IPS-18c (cell line): Measurements from ENCODE around the gene AIMP1.

Source experiments
- H3K4me3 ChIP-seq: 2 replicates; pipeline ENCODE4 v1.7.0; 2013; ENCODE audit warnings: low read depth, mild to moderate bottlenecking, low read length, moderate library complexity; ENCODE audit not compliant: insufficient read depth
- H3K9me3 ChIP-seq: one replicate; pipeline ENCODE4 v1.6.1; 2013; ENCODE audit warnings: mild to moderate bottlenecking, low read length, moderate library complexity; ENCODE audit not compliant: control insufficient read depth, insufficient read depth

AIMP1 gene

GRCh38 chr4:106334741-106335470 is 18.6 kb downstream of the AIMP1 start:
- no peak overlapping the region for H3K4me3 ChIP-seq
- peaks cover 3% of the 10 kb centered on the region for H3K9me3 ChIP-seq

DNA sequence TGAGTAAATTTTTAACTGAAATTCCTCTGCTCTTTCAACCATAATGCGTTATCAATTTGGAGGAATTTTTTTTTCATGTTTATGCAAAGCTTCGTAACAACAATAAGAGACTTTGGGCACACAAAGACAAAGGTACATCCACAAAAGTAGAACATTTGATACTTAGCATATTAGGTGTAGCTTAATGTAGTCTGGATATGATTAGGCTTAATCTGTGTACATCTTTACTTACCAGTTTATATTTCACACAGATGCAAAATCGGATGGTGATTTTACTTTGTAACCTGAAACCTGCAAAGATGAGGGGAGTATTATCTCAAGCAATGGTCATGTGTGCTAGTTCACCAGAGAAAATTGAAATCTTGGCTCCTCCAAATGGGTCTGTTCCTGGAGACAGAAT is 20.3 kb downstream of the AIMP1 start:
- Histone ChIP-seq H3K4me3 (no peak overlapping the region), H3K9me3 (peaks cover 3% of the 10 kb centered on the region)

DNA sequence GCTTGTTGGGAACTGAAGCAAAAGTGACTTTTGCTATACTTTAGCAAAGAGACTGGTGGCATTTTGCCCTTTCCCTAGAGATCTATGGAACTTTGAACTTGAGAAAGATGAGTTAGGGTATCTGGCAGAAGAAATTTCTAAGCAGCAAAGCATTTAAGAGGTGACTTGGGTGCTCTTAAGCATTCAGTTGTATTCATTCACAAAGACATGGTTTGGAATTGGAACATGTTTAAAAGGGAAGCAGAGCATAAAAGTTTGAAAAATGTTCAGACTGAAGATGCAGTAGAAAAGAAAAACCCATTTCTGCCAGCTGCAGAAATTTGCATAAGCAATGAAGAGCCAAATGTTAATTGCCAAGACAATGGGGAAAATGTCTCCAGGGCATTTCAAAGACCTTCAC is 21.6 kb downstream of the AIMP1 start:
- H3K4me3 ChIP-seq, result no peak overlapping the region

DNA sequence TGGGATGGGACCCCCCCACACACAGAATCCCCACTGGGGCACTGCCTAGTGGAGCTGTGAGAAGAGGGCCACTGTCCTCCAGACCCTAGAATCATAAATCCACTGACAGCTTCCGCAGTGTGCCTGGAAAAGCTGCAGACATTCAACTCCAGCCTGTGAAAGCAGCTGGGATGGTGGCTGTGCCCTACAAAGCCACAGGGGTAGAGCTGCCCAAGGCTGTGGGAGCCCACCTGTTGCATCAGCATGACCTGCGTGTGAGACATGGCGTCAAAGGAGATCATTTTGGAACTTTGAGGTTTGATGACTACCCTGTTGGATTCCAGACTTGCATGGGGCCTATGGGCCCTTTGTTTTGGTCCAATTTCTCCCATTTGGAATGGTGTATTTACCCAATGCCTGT is 22.3 kb downstream of the AIMP1 start:
- H3K9me3 ChIP-seq, result peaks cover 3% of the 10 kb centered on the region

More for the DNA sequence above, 21.6 kb downstream of the AIMP1 start:
- peaks cover 3% of the 10 kb centered on the region for H3K9me3 ChIP-seq

DNA sequence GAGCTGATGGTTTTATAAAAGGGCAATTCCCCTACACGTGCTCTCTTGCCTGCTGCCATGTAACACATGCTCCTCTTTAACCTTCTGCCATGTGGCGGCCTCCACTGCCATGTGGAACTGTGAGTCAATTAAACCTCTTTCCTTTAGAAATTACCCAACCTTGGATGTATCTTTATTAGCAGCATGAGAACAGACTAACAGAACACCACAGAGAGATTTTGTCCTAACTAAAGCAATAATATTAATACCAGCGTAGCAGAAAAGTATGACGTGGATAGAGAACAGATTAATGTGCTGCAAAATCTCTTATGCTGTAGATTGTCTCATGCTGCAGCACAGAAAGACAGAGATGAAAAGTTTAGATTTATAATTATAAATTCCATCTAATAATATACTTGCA is 23.1 kb downstream of the AIMP1 start:
- H3K9me3 ChIP-seq, result peaks cover 3% of the 10 kb centered on the region
- no peak overlapping the region for H3K4me3 ChIP-seq

More for the DNA sequence above, 22.3 kb downstream of the AIMP1 start:
- H3K4me3 ChIP-seq, result no peak overlapping the region

DNA sequence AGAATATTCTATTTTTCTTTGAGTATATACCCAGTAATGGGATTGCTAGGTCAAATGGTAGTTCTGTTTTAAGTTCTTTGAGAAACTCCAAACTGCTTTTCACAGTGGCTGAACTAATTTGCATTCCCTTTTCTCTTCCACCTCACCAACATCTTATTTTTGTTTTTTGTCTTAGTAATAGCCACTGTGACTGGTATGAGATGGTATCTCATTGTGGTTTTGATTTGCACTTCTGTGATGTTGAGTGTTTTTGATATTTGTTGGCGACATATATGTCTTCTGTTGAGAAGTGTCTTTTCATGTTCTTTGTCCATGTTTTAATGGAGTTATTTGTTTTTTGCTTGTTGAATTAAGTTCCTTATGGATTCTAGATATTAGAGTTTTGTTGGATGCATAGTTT is 24.4 kb downstream of the AIMP1 start:
- no peak overlapping the region for H3K4me3 ChIP-seq

DNA sequence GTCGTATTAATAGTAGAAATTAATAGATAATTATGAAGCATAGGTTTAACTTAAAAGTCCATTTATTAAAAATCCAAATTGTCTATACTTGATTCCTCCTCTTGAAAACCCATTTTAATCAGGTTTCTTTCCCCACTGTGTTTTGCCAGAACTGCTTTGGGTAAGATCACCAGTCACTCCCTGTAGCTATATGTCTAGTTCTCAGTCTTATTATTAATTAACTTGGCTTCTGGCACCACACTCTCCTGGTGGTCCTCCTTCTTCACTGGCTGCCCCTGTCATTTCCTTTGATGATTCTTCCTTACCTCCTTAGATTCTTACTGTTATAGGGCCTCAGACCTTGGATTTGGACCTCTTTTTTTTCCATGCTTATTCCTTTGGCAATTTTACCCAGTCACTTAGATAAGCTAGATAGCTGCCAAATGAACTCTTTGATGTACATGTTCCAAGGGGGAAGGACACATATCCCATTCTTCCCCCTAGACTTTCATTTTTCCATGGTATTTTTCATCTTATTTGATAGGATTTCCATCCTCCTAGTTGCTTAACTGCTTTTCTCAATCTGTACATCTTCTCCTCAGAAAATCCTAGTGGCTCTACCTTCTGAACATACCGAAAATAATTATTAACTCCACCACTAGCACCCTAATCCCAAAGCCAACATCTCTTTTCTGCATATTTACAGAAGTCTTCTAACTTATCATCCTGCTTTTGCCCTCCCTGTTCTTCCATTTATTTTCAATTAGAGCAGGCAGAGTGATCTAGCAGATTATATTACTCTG is 27.7 kb downstream of the AIMP1 start:
- no peaks in the 10 kb centered on the region for H3K9me3 ChIP-seq
- H3K4me3 ChIP-seq, result no peak overlapping the region

More for the DNA sequence above, 24.4 kb downstream of the AIMP1 start:
- peaks cover 3% of the 10 kb centered on the region for H3K9me3 ChIP-seq

- Histone ChIP-seq H3K4me3 (no peak overlapping the region), H3K9me3 (no peaks in the 10 kb centered on the region)
These were observed 28.3 kb downstream of the AIMP1 start for GRCh38 chr4:106344647-106344970.

- no peaks in the 10 kb centered on the region for H3K9me3 ChIP-seq
These were observed 30.8 kb downstream of the AIMP1 start for GRCh38 chr4:106347167-106347566.

GRCh38 chr4:106351016-106351415 is 34.7 kb downstream of the AIMP1 start:
- H3K4me3 ChIP-seq, result no peak overlapping the region
- H3K9me3 ChIP-seq, result no peaks in the 10 kb centered on the region

More at GRCh38 chr4:106347167-106347566, 30.8 kb downstream of the AIMP1 start:
- H3K4me3 ChIP-seq, result no peak overlapping the region

GRCh38 chr4:106353786-106354185 is 37.4 kb downstream of the AIMP1 start:
- Histone ChIP-seq H3K4me3 (no peak overlapping the region), H3K9me3 (no peaks in the 10 kb centered on the region)

GRCh38 chr4:106355193-106355592 is 38.8 kb downstream of the AIMP1 start:
- no peak overlapping the region for H3K4me3 ChIP-seq
- H3K9me3 ChIP-seq, result no peaks in the 10 kb centered on the region

DNA sequence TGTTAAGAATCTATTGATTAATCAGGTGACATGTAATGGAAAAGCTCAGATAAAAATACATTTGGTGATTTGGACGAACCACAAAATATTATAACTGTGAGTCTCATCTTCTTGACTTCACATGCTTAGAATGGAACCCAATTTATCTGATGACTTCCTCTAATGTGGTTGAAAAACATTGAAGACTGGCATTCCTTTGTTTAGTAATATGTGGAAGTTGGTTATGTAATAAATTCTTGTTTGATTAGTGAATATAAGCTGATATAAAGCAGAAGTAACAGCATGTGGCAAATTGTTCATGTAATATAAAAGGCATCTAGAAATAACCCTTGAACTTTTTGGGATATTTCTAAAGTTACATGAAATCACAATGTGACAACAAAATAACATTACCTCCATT is 42.5 kb downstream of the AIMP1 start:
- Histone ChIP-seq H3K4me3 (no peak overlapping the region), H3K9me3 (no peaks in the 10 kb centered on the region)

- Histone ChIP-seq H3K9me3 (no peaks in the 10 kb centered on the region), H3K4me3 (no peak overlapping the region)
These were observed 45.9 kb downstream of the AIMP1 start for GRCh38 chr4:106362086-106362825.

GRCh38 chr4:106364282-106364681 is 47.9 kb downstream of the AIMP1 start:
- Histone ChIP-seq H3K9me3 (no peaks in the 10 kb centered on the region), H3K4me3 (no peak overlapping the region)

DNA sequence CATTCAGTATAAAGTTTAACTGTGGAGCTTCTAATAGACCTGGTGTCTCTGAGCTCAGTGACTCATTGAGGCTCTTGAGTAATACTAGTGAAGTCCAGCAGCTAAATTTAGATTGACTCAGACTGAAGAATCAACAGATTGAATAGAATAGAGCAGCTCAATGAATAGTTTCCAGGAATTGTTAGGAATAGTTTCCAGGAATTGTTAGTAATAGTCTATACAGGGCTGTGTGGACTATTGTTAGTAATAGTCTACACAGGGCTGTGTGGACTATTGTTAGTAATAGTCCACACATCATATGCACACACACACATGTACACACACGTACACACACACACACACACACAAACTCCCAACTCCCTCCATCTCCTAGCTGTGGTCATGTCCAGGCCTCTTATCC is 49.3 kb downstream of the AIMP1 start:
- Histone ChIP-seq H3K9me3 (no peaks in the 10 kb centered on the region), H3K4me3 (no peak overlapping the region)

DNA sequence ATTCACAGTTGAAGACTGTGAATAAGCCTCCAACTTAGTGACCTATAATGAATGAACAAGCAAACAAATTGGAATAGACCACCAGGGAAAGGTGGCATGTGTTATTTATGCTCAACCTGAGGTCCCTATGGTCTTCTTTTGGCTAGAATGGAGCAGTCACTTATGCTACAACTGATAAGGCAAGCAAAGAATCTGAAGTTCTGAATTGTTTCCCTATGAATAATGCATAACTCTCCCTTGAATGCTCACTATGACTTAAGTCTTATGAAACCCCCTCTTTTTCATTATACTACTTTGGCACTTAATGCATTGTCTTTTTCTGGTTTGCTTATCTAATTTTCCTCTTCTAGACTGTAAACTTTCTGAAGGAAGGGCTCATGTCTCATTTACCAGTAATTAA is 49.7 kb downstream of the AIMP1 start:
- H3K9me3 ChIP-seq, result no peaks in the 10 kb centered on the region
- H3K4me3 ChIP-seq, result no peak overlapping the region

- no peak overlapping the region for H3K4me3 ChIP-seq
- H3K9me3 ChIP-seq, result no peaks in the 10 kb centered on the region
These were observed 50.7 kb downstream of the AIMP1 start for GRCh38 chr4:106367072-106367471.
